ELF-1 (cell line): ENCODE data around the gene NCAPD2.

ENCODE experiments used
- DNase-seq: peaks from one replicate; pipeline ENCODE4 v3.0.0-alpha.2; 2016; ENCODE audit warnings: low read depth, low spot score

The NCAPD2 gene

DNA sequence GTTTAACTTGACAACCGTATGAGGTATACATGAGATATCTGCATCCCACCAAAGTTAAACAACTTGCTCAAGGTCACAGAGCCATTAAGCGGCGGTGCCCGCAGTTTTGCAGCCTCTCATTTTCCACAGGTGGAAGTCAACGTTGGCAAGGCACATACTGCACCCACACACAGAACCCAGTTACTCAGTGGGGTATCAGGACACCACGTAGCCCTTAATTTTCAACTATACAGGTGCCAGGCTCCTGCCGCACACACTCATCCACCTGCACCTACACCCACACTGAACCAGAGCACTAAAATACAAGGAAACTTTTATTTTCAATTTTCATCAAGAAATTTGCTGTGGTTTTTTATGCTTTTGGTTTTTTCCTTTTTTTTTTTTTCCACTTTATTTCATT, 75.9 kb downstream of the NCAPD2 start:
- DNase-seq: no peak

GRCh38 chr12:6570264-6570887, 76.5 kb downstream of the NCAPD2 start:
- peak; percentile 79 for DNase-seq

- DNase-seq: no peak
Measured at GRCh38 chr12:6573001-6573400, 79.1 kb downstream of the NCAPD2 start.

- no peak for DNase-seq
Measured at GRCh38 chr12:6574576-6575295, 80.8 kb downstream of the NCAPD2 start.

GRCh38 chr12:6575648-6576047, 81.7 kb downstream of the NCAPD2 start:
- DNase-seq: no peak
